H4 (cell line): ENCODE results near the gene DMRTC2. TPM values are rescaled to one million over a fixed set of nuclear protein-coding genes. Genes with fewer than 3 reads are reported as not detected.

Source experiments
- DNase-seq: peaks from one replicate; pipeline ENCODE4 v3.0.0-alpha.2; 2015; ENCODE audit warnings: low spot score
- total RNA-seq: library from RNA; depleted of rRNA; stranded (reverse); fragments of >200 nt; shearing (Covaris generic); gene quantifications from 2 replicates; pipeline ENCODE4 v1.2.3, GENCODE V29; 2014

Gene DMRTC2
- total RNA-seq, 1 experiment from 2014 or later, result not detected

DNA sequence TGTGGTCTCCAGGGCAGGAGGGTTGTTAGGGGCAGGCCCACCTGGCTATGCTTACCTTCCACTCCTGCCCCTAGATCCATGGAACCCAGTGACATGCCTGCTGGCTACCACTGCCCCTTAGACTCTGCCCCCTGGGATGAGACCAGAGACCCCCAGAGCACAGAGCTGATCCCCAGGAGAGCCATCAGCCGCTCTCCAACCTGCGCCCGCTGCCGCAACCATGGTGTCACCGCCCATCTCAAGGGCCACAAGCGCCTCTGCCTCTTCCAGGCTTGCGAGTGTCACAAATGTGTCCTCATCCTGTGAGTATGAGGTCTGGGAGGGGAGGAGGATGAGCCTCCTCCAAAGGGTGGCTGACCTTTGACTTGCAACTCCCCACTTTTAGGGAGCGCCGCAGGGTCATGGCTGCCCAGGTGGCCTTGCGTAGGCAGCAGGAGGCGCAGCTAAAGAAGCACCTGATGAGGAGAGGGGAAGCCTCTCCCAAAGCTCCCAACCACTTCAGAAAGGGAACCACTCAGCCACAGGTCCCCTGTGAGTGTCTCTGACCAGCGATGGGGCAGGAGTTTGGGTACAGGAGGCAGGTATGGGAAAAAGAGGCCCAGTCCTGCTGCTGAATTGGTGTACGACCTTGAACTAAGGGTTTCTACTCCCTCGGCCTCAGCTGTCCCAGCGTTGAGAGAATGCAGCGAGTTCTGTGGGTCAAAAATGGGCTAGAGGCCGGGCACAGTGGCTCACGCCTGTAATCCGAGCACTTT, 2.7 kb downstream of the DMRTC2 start:
- DNase-seq, result no peak

DNA sequence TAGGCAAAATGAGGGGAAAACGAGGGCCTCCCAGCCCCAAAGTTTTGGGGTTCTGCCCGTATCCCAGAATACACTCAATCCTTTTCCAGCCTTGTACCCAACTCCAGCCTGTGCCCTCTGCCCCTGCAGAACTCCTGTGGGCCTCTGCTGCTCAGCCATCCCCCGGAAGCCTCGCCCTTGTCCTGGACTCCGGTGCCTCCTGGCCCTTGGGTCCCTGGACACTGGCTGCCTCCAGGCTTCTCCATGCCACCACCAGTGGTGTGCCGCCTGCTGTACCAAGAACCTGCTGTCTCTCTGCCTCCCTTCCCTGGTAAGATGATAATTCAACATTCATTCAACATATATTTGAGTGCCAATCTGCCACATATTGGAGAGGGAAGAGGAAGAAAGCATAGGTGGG, 3.8 kb downstream of the DMRTC2 start:
- DNase-seq, result no peak

- DNase-seq, result no peak
Observed at GRCh38 chr19:41849067-41849466, 4.2 kb downstream of the DMRTC2 start.

- no peak for DNase-seq
Observed at GRCh38 chr19:41850381-41850780, 5.5 kb downstream of the DMRTC2 start.

GRCh38 chr19:41851456-41851855, 6.6 kb downstream of the DMRTC2 start:
- no peak for DNase-seq

DNA sequence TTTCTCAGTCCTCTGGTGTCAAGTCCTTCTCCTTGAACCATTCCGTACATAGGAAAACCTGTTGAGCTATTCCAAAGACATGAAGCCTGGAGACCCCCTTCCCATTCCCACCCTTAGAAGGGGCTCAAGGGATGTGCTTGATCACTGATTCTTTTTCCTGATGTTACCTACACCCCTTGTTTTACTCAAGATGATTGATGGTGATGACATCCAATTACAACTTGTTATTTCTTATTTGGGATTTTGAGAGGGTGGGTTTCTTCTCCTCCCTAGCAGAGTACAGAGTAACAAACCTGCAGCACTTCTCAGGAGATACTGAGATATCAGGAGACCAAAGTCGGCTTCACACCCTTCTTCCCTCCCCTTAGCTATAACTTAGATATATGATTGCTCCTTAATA, 8.5 kb downstream of the DMRTC2 start:
- DNase-seq, result no peak

DNA sequence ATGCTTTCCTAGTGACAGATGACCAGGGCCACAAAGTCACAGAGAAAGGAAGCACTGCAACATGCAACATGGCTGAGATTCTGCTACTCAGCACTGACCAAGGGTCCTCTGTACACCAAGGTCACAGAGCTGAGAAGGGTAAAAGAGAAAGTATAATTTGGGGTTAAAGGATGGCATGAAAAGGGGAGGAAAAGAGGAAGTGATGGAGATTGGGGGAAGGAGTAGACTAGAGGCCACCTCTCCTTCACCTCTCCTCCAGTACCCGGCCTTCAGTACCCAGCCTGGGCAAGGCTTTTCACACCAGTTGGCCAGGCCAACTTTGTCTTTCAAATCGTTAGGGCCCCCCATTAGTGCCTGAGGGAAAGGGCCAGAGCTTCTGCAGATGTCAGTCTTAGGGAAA, 8.9 kb downstream of the DMRTC2 start:
- no peak for DNase-seq

GRCh38 chr19:41859213-41859617, 14.4 kb downstream of the DMRTC2 start:
- no peak for DNase-seq

DNA sequence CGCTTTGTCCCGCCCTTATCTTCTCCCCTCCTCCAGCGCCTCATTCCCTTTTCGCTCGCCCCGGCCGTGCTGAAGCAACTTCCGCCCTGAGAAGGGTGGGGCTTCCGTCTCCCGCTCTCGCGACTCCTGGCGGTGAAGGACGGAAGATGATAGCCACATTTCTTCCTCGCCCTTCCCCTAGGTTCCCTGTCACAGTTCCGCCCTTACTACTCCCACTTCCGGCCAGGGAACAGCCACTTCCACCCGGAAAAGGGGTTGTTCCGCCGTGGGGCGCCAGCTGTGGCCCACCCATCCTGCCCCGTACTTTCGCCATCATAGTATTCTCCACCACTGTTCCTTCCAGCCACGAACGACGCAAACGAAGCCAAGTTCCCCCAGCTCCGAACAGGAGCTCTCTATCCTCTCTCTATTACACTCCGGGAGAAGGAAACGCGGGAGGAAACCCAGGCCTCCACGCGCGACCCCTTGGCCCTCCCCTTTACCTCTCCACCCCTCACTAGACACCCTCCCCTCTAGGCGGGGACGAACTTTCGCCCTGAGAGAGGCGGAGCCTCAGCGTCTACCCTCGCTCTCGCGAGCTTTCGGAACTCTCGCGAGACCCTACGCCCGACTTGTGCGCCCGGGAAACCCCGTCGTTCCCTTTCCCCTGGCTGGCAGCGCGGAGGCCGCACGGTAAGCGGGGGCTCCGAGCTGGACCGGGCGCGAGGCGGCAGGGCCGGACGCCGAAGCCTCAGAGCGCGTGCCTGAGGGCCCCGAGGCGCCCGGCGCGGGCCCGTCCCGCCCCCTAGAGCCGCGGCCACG, 15.0 kb downstream of the DMRTC2 start, which contains the start of gene RPS19:
RPS19 (plus strand) TSS at position 638 of the 801 bp plus-strand sequence. CDS start 520 bp downstream, outside the sequence.
- DNase-seq, result peak; percentile 98

- no peak for DNase-seq
Observed at GRCh38 chr19:41860419-41861115, 15.7 kb downstream of the DMRTC2 start.

DNA sequence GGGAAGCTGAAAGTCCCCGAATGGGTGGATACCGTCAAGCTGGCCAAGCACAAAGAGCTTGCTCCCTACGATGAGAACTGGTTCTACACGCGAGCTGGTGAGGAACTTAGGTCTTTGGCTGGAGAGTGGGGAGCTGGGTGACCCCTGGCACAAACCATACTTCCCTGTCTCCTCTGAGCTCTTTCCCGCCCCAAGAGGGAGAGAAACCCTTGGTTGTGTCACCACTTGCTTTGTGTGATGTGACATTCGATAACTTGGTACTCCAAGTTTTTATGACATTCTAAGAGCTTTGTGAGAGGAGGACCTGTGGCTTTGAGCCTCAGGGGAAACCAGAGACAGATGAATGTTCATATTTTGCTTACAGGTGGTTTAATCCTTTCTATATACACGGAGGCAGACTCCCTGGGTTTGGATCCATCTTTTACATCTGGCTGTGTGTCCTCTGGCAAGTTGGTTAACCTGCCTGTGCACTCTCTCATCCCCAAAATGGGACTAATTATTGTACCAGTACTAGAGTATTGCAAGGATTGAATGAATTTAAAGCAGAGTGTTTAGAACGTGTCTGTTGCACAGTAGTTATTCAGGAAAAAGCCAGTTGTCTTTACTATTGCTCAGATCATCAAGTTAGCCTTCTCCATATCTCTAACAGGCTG, 16.4 kb downstream of the DMRTC2 start:
- DNase-seq, result no peak

DNA sequence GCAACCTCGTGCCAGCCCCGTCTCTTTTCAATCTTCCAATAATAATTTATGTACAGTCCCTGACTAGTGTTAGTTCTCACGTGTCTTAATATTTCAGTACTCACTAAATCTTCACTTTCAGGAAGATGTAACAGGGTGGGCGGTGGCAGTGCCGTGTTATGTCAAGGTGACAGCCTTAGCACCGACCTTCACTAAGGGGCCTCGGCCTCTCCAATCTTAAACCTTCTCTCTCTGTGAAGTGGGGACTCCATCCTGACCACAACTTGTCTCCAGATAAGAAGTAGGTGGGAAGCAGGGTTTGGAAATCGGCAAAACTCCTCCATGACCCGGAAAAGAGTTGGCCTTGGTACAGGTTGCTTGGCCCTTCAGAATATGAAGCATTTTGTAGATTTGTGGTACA, 17.0 kb downstream of the DMRTC2 start:
- no peak for DNase-seq

- no peak for DNase-seq
Observed at GRCh38 chr19:41862445-41862986, 17.7 kb downstream of the DMRTC2 start.

- no peak for DNase-seq
Observed at GRCh38 chr19:41863209-41863931, 18.5 kb downstream of the DMRTC2 start.

- DNase-seq, result no peak
Observed at GRCh38 chr19:41864374-41864773, 19.5 kb downstream of the DMRTC2 start.

DNA sequence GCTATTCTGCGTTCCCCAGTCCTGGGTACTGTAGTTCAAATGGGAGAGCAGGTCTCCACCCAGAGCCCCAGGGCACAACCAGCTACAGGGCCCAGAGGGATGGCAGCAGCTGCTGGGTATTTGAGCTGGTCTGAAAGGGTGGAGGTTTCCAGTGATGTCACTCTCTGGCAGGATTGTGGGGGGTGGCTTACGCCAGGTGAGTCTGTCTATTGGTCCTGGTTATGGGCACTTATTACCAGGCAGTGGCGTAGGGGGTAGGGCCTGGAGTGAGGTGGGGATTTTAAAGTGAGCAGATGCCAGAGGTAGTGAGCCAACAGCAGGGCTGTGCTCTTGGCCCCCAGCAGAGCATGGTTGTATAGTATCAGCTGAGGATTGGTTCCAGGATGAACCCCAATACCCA, 21.4 kb downstream of the DMRTC2 start:
- no peak for DNase-seq

DNA sequence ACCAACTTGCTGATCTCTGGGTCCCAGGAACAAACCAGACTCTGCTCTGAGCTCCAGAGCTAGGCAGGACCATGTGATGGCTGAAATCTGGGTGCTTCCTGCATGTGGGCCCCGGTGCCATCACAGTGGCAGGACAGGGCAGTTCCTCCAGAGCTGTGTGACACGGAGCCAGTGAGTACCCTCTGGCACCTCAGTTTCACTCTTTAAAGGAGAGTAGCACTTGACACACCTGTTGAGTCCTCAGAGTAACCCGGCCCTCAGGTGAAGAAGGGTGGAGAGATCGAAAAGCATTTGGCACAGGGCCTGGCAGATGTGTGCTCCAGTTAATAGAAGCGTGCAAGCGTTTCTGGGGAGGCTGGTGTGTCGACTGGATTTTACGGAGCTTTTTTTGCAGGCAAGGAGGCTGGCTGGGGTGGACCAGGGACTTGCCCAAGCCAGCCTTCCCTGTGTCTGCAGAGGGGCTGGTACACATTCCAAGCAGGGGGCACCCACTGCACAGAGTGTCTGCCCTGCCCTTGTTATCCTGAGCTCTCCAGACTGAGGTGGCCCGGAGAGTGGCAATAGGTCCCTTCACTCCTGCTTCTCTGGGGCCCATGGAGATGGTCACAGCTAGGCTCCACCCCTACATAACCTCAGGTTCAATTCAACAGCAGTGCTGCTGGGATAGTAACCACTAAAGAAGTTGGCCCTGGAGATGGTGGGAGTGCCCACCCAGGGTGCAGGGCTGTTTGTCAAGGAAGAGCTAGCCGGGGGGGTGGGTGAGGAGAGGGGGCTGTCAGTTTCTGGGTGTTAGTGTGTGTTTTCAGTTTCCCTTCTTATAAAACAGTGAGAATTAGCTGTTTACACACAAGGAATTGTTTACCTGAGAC, 23.5 kb downstream of the DMRTC2 start:
- DNase-seq, result no peak

GRCh38 chr19:41868989-41869300, 24.1 kb downstream of the DMRTC2 start:
- no peak for DNase-seq

- DNase-seq, result no peak
Observed at GRCh38 chr19:41869374-41869955, 24.6 kb downstream of the DMRTC2 start.

DNA sequence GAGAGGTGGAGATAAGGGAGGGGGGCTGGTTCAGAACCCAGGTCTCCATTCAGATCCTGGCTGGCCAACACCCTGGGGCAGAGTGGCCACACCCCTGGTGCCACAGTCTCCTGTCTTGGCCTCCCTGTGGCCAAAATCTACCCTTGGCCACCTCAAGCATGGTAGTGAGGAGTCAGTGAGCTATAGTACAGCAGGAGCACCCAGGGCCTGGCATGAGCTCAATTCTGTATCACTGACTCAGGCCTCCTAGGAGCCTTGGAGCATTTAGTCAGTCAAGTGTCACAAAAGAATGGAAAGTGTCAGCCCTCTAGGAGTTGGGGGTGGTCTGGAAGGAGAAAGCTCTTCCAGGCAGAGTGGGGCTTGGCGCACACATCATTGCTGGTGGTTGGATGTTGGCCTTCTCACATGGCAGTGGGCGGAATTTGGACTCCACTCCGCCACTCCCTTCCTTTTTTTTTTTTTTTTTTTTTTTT, 25.6 kb downstream of the DMRTC2 start:
- no peak for DNase-seq
